Activated CD4-positive, alpha-beta T cell treated with anti-CD3 and anti-CD28 coated beads for 4 hours (primary cell): Measurements from ENCODE around the gene TOGARAM1.
"Not testable (repeated sequence)": the region's sequence is repeated elsewhere in the genome, so short reads cannot be mapped to it uniquely, and the experiment has no call there.

Experiments used
- DNase-seq, 2 donors: peaks; one replicate each; pipeline ENCODE4 v3.0.0-alpha.2; 2020

Gene TOGARAM1

GRCh38 chr14:45044638-45045037 lies 82.6 kb downstream of the TOGARAM1 start:
- no peak for DNase-seq

DNA sequence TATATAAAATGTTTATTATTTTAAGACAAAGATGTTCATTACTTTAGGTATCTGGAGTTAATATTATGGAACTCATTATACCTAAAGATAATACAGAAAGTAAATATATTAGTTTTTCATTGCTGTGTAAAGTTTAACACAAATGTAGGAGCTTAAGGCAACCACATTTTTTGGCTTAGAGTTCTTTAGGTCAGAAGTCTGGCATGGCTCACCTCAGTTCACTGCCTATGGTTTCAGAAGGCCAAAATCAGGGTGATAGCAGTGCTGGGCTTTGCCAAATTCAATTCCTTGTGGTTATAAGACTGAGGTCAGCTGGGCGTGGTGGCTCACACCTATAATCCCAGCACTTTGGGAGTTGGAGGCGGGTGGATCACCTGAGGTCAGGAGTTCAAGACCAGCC lies 86.4 kb downstream of the TOGARAM1 start:
- DNase-seq: no peak

- no peak for DNase-seq
Observed at GRCh38 chr14:45051180-45051579, 89.2 kb downstream of the TOGARAM1 start.

DNA sequence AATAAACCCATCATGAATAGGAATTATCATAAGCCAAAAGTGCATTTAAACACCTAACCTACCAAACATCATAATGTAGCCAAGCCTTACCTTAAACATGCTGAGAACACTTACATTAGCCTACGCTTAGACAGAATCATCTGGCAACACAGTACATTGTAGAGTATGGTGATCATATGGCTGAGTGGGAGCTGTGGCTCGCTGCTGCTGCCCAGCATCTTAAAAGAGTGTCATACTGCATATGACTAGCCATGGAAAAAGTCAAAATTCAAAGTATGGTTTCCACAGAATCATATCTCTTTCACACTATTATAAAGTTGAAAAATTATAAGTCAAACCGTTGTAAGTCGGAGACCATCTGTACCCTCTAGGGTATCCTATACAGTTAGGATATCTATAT lies 89.9 kb downstream of the TOGARAM1 start:
- DNase-seq: no peak

- no peak for DNase-seq
Observed at GRCh38 chr14:45057349-45057748, 95.4 kb downstream of the TOGARAM1 start.

GRCh38 chr14:45057881-45058364 lies 95.9 kb downstream of the TOGARAM1 start:
- no peak for DNase-seq

DNA sequence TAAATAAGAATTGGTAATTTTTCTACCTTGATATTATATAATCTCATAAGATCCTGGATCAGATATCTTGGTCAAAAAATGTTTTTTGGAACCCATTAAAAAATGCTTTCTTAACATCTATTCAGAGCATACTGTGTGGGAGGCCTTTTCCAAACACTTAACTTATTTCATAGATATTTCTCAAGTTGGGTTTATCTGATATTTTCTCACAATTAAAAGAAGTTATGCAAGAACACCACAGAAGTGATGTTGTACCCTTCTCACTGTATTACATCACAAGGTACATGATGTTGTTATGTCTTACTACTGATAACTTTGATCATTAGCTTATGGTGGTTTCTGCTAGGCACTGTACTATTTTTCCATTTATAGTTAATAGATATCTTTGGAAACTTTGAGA lies 98.6 kb downstream of the TOGARAM1 start:
- no peak for DNase-seq

- no peak for DNase-seq
Observed at GRCh38 chr14:45065540-45065939, 103.5 kb downstream of the TOGARAM1 start.

DNA sequence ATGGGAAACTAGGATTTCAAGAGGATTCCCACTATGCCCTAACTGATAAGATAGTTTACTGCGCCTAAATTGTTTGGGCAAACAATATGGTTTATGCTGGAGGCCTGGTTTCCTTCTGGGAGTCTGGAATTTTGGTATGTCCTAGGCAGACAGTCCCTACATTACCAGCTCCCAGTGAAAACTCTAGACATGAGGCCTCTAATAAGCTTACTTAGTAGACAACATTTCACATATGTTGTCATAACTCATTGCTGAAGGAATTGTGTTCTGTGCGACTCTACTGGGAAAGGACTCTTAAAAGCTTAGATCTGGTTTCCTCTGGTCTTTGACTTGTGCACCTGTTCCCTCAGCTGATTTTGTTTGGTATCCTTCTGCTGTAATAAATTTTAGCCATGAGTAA lies 104.0 kb downstream of the TOGARAM1 start:
- DNase-seq: no peak

DNA sequence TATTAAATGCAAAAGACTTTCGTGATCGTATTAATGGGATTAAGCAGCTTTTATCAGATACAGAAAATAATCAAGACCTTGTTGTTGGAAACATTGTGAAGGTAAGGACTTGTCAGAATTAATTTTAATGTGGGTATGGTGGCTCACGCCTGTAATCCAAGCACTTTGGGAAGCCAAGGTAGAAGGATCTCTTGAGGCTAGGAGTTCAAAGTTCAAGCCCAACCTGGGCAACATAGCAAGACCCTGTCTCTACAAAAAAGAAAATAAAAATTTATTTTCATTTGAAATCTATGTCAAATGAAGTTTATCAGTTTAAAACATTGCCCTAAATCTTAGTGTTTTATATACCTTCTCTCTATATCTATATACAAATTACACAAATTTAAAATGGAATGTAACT lies 104.7 kb downstream of the TOGARAM1 start:
- no peak for DNase-seq

DNA sequence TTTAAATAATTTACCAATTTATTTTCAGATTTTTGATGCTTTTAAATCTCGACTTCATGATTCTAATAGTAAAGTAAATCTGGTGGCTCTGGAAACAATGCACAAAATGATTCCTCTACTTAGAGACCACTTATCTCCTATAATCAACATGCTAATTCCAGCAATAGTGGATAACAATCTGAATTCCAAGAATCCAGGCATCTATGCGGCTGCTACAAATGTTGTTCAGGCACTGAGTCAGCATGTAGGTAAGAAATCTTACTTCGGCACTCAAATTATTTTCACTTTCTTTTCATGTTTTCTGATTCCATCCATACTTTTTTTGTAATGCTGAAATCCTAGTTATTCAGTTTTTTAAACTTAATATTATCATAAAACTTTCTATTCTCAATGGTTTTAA lies 106.4 kb downstream of the TOGARAM1 start:
- no peak for DNase-seq

DNA sequence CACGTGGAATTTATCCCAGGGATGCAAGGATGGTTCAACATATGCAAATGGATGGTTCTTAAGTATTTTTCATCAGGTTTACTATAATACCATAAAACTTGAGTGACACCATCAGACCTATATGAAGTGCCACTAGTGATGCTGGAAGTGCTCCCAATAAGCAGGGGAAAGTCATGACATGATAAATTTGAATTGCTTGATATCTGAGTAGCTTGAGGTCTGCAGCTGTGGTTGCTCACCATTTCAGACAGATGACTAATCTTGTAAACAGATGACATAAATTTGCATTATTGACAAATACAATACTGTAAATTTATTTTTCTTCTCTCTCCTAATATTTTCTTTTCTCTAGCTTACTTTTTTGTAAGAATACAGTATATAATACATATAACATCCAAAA lies 108.2 kb downstream of the TOGARAM1 start:
- DNase-seq: no peak

GRCh38 chr14:45072126-45072525 lies 110.1 kb downstream of the TOGARAM1 start:
- DNase-seq: no peak

DNA sequence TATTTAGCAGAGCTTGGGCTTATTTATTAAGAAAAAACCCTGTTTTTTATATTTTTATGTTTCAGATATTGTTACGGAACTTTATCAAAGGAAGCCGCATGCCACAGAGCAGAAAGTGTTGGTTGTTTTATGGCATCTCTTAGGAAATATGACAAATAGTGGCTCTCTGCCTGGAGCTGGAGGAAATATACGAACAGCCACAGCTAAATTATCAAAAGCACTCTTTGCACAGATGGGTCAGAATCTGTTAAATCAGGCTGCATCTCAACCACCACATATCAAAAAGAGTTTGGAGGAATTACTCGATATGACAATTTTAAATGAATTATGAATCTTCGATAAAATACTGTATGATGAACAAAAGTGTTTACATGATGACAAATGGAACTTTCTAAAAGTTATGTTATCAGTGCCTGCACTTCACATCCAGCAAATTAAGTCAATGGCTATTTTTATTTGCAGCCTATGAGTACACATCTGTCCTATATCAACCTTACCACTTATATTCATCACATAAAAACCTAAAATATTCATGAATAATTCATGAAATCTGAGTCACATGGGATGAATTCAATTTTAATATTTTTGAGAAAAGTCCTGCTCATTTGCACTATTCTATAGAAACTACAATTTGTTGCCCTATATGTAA lies 111.4 kb downstream of the TOGARAM1 start:
- DNase-seq: no peak

DNA sequence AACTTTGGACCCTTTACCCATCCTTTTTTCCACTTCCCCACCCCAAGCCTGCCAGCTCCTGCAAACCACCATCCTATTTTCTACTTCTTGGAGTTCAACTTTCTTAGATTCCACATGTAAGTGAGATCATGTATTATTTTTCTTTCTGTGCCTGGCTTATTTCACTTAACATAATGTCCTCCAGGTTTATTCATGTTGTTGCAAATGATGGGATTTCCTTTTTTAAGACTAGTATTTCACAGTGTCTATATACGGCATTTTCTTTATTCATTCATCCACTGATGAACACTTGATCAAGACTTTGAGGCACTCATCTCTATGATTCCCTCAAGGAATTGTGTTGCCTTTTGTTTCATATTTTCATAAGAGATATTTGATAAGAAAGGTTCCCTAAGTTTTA lies 116.3 kb downstream of the TOGARAM1 start:
- no peak for DNase-seq

- not testable (repeated sequence) for DNase-seq
Observed at GRCh38 chr14:45080416-45080968, 118.5 kb downstream of the TOGARAM1 start.

GRCh38 chr14:45081096-45081495 lies 119.1 kb downstream of the TOGARAM1 start:
- DNase-seq: not testable (repeated sequence)

GRCh38 chr14:45082420-45082819 lies 120.4 kb downstream of the TOGARAM1 start:
- no peak for DNase-seq

DNA sequence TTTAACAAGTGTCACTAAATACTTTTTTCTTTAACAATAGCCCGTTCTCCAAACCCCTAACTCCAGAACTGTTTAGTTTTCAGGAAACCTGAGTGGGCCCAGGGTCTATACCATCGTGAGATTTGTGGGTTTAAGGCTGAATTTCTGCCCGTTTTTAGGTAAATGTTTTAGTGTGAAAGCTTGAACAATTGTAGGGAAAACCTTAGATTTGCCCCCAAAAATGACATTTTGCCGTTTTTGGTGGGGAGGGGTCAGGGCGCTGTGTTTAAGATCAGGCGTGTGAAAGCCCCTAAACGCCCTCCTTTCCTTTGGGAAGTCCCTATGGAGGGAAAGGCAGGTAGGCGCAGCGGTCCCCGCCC lies 121.6 kb downstream of the TOGARAM1 start:
- no peak for DNase-seq

DNA sequence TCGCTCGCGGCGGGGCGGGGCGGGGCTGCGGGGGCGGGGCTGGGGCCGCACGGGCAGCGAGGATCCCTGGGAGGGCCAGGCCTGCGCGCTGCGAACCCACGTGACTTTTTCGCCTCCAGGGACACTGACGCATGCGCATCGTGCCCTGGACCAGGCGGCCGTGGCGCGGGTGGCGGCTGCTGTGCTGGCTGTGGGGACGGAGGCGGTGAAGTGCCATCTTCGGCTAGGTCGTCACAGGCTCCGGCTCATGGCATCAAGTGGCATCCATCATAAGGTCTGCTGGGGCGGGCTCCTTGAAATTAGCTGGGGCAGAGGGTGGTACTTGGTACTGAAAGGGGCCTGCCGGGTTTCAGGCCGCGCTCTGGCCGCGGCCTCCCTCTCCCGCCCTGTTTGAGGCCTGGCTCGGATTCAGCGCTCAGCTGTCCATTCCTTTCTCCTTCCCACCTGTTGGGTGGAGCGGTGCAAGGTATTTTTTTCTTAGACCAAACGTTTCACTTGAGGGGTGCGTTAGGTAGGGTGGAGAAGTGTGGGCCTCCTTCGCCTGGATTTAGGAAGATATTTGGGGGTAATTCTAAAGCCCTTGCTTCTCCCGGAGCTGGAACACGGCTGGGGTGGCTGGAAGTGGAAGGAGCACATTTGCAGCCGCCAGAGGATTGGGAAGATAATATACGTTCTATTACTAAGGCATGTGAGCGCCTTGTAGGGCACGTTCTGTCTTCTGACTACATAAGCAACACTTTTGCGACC lies 122.2 kb downstream of the TOGARAM1 start, which contains the start of gene PRPF39:
Gene PRPF39 (plus strand): TSS at position 141 of the 747 bp plus-strand sequence. CDS start 11,124 bp downstream, outside the sequence.
- peak; percentile 93 to 95 for DNase-seq

- no peak for DNase-seq
Observed at GRCh38 chr14:45084946-45085346, 123.0 kb downstream of the TOGARAM1 start.

DNA sequence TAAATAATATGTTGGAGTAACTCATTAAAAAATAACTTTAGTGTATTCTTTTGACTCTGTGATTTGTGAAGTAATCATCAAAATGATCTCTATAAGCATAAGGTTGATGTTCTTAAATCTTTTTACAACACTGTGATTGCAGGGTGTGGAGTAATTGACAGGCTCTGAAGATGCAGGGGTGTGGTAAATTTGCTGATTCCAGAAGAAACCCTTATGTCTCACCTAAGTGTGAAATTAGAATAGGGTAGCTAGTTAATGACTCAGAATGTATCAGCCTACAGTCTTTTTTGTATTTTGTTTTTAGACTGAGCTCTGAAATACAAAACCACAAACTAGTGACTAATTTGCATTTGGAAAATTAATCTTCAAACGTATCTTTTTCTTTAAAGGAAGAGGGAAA lies 127.8 kb downstream of the TOGARAM1 start:
- DNase-seq: peak; percentile 16 to 24

DNA sequence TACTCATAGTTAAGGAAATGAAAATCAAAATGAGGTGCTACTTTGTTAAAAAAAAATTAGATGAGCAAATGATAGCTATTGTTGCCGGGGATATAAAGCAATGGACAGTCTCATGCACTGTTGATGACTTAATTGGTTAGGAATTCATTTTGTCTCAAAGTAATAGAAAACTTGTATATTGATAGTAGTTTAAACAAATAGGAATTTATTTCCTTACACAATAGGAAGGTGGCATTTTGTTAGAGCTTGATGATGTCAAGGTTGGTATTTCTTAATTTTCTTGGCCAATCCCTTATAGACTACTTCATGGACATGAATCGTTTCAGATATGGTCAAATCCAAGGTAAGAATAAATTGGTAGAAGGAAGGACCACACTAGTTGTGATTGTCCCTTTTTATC lies 129.7 kb downstream of the TOGARAM1 start:
- DNase-seq: no peak

DNA sequence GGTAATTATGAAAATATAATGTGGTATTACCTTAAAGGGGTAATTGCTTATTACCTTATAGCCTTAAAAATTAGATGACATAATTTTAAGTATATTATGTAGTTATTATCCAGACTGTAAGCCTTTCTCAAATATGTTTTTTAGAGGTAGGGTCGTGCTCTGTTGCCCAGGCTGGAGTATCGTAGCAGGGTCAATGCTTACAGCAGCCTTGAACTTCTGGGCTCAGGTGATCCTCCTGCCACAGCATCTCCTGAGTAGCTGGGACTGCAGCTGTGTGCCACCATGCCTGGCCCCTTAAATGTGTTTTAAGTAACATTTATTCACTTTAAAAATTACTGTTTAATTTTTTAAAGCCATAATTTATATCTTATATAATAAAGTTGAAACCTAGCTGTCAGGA lies 132.3 kb downstream of the TOGARAM1 start:
- DNase-seq: no peak
